GM19043 (cell line): ENCODE data around the gene SSR4.

Experiments used
- ATAC-seq: cut with Tn5 transposase; IDR thresholded peaks from one replicate; pipeline ENCODE4 v1.9.1; 2021; ENCODE audit warnings: low read depth; ENCODE audit not compliant: unreplicated experiment

Gene SSR4

GRCh38 chrX:153780678-153781427 is 13.6 kb upstream of the SSR4 start, which contains the start of gene SRPK3:
Gene SRPK3 (plus strand): TSS chrX:153781041. CDS start chrX:153781087, 46 bp downstream.
- no peak for ATAC-seq

- no peak for ATAC-seq
Measured at GRCh38 chrX:153781428-153782047, 12.9 kb upstream of the SSR4 start.

DNA sequence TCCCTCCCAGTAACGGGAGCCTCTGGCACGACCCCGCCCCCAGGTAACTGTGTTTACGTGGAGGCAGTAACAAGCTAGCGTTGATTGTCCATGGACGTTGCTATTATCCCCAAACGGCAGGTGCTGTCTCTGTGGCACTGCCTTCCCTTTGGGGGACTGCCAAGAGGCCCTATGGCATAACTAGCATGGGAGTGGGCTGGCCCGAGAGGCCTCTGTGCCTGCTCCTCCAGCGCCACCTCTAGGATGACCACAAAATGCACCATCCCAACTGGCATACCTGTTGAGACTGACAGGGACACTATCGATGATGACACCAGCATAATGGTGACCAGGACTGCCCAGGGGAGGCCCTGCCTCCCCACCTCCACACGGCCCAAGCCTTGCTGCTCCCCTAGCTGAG is 12.2 kb upstream of the SSR4 start:
- ATAC-seq, result no peak

DNA sequence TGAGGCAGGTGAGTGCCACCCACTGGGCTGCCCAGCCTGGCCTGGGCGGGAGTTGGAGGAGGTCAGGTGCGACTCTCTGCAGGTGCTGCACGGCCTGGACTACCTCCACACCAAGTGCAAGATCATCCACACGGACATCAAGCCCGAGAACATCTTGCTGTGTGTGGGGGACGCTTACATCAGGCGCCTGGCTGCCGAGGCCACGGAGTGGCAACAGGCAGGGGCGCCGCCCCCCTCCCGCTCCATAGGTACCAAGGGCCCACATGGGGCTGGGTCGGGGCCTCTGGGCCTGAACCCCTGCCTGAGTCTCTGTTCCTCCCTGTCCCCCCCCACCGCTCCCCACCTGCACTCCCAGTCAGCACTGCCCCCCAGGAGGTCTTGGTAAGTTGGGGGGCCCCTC is 11.6 kb upstream of the SSR4 start:
- ATAC-seq, result no peak

- ATAC-seq, result no peak
Measured at GRCh38 chrX:153783378-153784013, 11.0 kb upstream of the SSR4 start.

GRCh38 chrX:153784325-153784967 is 10.0 kb upstream of the SSR4 start:
- no peak for ATAC-seq

DNA sequence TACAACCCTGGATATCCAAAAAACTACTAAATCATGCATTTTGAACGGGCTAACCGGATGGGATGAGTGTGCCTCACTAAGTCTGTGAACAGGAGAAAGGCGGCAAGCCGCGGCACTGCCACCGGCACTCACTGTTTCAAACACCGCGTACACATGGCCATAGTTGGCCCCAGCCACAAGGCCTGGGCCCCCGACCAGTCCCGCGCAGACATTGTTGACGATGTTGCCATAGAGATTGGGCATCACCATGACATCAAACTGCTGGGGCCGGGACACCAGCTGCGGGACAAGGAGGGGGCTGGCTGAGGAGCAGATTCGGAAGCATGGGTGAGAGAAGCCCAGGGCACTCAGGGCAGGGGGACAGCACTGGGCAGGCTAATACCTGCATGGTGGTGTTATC is 7.8 kb upstream of the SSR4 start:
- ATAC-seq, result no peak

GRCh38 chrX:153789654-153790053 is 4.8 kb upstream of the SSR4 start:
- ATAC-seq, result no peak

DNA sequence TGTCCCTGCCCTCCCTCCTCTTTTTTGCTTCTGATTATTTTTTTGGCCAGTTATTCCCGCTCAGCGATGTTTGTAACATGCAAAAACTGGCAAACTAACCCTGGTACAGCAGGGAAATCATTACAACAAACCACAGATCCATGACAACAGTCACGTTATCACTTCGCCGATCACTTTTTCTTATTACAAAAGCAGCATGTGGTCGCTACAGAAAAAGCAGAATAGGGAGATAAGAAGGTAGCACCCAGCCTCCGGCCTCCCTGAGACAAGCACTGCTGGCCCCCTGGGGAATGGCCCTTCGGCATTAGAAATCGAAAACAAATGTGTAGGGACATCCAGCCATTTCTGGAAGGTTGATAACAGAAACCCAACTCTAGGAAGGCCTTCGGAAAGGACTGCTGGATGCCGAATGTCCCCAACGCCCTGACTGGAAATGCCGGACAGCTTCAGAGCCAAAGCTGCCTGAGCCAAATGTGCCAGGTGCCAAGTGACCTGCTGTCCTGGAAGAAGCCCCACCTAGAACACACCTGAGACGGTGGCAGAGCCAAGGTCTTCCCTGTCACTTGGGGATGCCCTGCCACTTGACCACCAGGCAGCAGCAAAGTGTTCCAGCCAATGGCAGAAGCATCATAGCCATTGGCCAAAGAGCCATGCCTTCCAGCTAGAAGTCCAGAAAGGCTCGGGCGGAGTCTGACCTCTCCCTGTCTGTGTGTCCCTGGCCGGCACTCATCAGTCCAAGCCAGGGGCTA is 3.2 kb upstream of the SSR4 start:
- ATAC-seq, result no peak

- ATAC-seq, result no peak
Measured at GRCh38 chrX:153792368-153792767, 2.1 kb upstream of the SSR4 start.

GRCh38 chrX:153793291-153793690 is 1.2 kb upstream of the SSR4 start:
- no peak for ATAC-seq

DNA sequence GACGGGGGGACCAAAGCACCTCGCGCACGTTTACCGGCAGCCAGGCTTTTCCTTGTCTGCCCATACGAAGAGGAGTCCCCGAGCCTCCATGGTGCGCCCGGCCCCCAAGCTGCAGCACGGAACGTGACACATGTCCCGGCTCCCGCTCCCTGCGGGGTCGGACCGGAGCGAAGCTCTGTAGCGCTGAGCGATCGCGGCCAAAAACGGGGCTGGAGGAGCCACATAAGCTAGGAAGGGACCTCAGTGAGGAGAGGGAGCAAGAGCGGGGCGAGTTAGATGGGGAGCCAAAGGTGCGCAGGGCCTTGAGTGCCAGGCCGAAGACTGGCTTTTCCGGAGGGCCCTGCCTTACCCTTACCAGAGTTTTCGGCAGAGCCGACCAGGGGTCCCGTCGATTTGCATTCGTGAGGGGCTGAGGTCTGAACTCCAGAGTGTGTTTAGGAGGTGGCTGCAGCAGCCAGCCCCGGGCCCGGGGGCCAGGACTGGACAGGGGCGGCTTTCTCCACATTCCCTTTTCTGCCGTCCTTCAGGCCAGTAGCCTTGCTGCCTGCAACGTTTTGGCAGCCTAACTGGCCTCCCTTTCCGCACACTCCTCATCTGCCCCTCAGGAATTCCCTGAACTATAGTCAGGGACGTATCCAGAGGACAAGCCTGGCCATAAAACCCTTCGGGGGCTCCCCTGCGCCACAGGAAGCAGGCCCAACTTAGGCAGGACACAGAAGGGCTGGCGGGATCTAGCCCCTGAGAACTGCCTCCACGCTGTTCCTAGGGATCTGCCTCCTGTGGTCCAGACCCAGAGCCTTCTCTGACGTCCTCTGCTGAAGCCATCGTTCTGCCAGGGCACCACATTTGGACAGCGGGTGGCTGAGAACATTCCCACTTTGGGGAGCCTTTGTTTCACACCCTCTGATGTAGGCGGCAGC is 689 bp downstream of the SSR4 start:
- no peak for ATAC-seq

DNA sequence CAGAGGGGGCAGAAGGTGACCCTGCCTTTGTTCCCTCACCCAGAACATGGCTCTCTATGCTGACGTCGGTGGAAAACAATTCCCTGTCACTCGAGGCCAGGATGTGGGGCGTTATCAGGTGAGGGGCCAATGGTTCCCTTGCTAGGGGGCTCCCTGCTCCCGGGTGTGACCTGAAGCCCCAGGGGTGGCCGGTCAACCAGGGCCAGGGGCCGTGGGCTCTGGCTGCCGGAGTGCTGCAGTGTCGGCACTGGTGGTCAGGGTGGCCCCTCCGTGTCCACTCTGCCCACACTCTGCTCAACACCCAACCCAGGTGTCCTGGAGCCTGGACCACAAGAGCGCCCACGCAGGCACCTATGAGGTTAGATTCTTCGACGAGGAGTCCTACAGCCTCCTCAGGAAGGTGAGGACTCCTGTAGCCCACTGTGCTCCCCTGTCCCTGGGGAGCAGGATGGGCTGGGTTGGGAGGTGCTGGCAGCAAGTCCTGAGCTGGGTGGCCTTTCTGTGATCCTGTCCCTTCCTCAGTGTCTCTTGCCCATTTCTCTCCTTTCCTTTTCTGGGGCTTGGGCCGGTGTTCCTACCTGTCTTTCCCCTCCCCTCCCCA is 3.0 kb downstream of the SSR4 start:
- ATAC-seq, result no peak

GRCh38 chrX:153799326-153799725 is 4.9 kb downstream of the SSR4 start:
- ATAC-seq, result no peak

GRCh38 chrX:153800177-153800722 is 5.8 kb downstream of the SSR4 start:
- no peak for ATAC-seq

DNA sequence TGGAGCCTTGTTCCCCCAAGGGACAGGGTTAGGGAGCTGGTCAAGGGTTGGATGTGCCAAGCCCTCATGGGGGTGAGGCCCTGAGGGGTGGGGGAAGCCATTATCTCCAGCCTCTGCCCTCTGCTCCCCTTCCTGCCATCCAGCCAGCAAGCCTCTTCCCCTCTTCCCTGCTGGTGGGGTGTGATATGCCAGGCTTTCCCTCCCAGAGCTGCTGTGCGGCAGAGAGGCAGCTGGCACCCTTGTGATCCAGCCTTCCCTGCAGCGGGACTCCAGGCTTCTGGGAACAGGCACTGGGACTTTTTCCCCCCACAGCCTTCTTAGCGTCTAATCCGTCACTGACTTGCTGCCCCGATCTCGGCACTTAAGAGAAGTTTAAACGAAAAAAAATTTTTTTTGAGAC is 6.3 kb downstream of the SSR4 start:
- no peak for ATAC-seq

DNA sequence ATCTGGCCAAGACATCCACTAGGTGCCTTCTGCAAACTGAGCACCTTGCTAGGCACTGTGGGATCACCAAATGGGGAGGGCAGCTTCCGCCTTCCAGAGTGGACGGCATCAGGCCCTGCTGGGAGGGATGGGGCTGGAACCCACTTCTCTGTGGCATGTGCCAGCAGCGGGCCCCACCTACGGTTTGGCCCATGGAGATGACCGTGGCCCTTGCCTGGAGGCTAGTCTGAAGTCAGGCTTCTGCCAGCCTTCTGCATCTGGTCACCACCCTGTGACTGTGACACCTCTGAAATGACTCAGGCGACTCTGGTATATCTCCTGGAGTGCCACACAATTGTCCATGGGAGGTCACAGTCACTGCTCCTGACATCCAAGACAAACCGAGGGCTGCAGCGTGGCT is 7.2 kb downstream of the SSR4 start:
- ATAC-seq, result no peak

GRCh38 chrX:153802513-153803045 is 8.1 kb downstream of the SSR4 start:
- no peak for ATAC-seq
